Measurements from ENCODE around the gene WLS. TPM values are rescaled to one million over a fixed set of nuclear protein-coding genes. Genes with fewer than 3 reads are reported as not detected.

WLS gene
- total and polyA plus RNA-seq, 9 donors, result 42.2 to 303 (median 120) TPM

GRCh38 chr1:68210027-68210426 lies 22.3 kb downstream of the WLS start:
- no peak for TF ChIP-seq EP300 (IDR thresholded peaks at IDR 0.05)
- TF ChIP-seq POLR2A (IDR thresholded peaks at IDR 0.05), result no peak
- TF ChIP-seq CTCF (IDR thresholded peaks at IDR 0.05), result no peak
- H3K27ac ChIP-seq, result no peak overlapping the region
- H3K4me1 ChIP-seq (ENCODE audit: insufficient read depth), result peaks cover 16% of the 10 kb centered on the region

GRCh38 chr1:68206848-68207689 lies 25.3 kb downstream of the WLS start:
- intact Hi-C loops (cut with DNase I), result no loop called here
- Histone ChIP-seq H3K27ac (no peak overlapping the region), H3K4me1 (ENCODE audit: insufficient read depth) (peaks cover 9% of the 10 kb centered on the region)

More at GRCh38 chr1:68210027-68210426, 22.3 kb downstream of the WLS start:
- Histone ChIP-seq H3K9me3 (no peaks in the 10 kb centered on the region), H3K36me3 (no peaks in the 10 kb centered on the region), H3K4me3 (no peak overlapping the region), H3K27me3 (no peaks in the 10 kb centered on the region)
- intact Hi-C loops (cut with DNase I), result no loop called here
- no peak for DNase-seq

GRCh38 chr1:68205794-68206358 lies 26.4 kb downstream of the WLS start:
- no peak for DNase-seq
- Histone ChIP-seq H3K9me3 (no peaks in the 10 kb centered on the region), H3K27me3 (no peaks in the 10 kb centered on the region), H3K4me1 (ENCODE audit: insufficient read depth) (peaks cover 9% of the 10 kb centered on the region), H3K36me3 (no peaks in the 10 kb centered on the region), H3K27ac (no peak overlapping the region), H3K4me3 (no peak overlapping the region)
- 94 to 97% (median 97%) methylated on average over 3 of the region's 3 CpGs for WGBS, 3 donors
- no peak for TF ChIP-seq EP300 (IDR thresholded peaks at IDR 0.05)
- intact Hi-C loops (cut with DNase I), result no loop called here

More at GRCh38 chr1:68206848-68207689, 25.3 kb downstream of the WLS start:
- Histone ChIP-seq H3K4me3 (no peak overlapping the region), H3K36me3 (no peaks in the 10 kb centered on the region), H3K27me3 (no peaks in the 10 kb centered on the region), H3K9me3 (no peaks in the 10 kb centered on the region)
- no peak for DNase-seq
- no peak for TF ChIP-seq POLR2A (IDR thresholded peaks at IDR 0.05)
- TF ChIP-seq CTCF (IDR thresholded peaks at IDR 0.05), result no peak
- TF ChIP-seq EP300 (IDR thresholded peaks at IDR 0.05), result no peak
- 7 to 14% (median 13%) methylated on average over 3 of the region's 3 CpGs for WGBS, 3 donors

DNA sequence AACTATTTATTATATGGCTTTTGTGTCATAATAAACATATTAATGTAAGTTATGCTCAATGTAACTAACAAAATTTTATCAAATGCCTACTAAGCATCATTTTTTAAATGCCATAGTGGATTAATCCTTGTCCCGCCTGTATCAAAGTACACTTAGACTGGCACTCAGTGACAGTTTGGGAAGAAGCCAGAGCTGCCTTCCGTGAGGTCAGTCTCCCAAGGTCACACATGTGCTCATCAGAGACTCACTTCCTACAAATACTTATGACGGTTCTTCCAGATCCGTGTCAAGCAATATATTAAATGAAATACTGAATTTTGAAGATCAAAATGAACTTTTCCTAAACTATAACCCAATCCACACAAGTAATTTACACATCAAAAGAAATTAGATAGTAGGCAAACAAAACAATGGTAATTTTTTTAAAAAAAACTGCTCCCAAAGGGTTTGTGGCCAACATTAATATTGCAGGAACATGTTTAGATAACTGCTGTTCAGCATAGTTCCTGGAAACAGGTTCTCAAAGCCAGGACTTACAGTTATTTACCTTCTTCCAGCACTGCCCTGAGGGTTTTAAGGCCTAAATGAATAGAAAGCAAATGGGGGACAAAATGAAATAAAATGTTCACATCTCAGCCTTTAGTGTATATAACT lies 27.2 kb downstream of the WLS start:
- no peak for TF ChIP-seq CTCF (IDR thresholded peaks at IDR 0.05)
- no peak for TF ChIP-seq EP300 (IDR thresholded peaks at IDR 0.05)
- TF ChIP-seq POLR2A (IDR thresholded peaks at IDR 0.05), result no peak
- Histone ChIP-seq H3K27me3 (no peaks in the 10 kb centered on the region), H3K27ac (no peak overlapping the region), H3K36me3 (no peaks in the 10 kb centered on the region), H3K4me3 (no peak overlapping the region), H3K4me1 (ENCODE audit: insufficient read depth) (peaks cover 7% of the 10 kb centered on the region), H3K9me3 (no peaks in the 10 kb centered on the region)
- no peak for DNase-seq
- intact Hi-C loops (cut with DNase I), result no loop called here
- WGBS, 3 donors, result 68 to 82% (median 80%) methylated on average over 4 of the region's 4 CpGs

All from ovary (tissue), 9 donors.